Mucosa of rectum (tissue), 2 donors: Measurements from ENCODE around the gene TFDP2.
"Not testable (repeated sequence)": the region's sequence is repeated elsewhere in the genome, so short reads cannot be mapped to it uniquely, and the experiment has no call there.

Source experiments
- H3K27ac ChIP-seq, 2 donors: one replicate each; pipeline ENCODE4 v1.7.0; 2013; ENCODE audit warnings: inconsistent platforms in 2 of 2, low read depth in 2 of 2, low read length in 2 of 2
- H3K27me3 ChIP-seq, 2 donors: one replicate each; pipeline ENCODE4 v1.7.0; 2013; ENCODE audit warnings: low read length in 2 of 2; ENCODE audit not compliant: control insufficient read depth in 2 of 2, insufficient read depth in 2 of 2
- H3K36me3 ChIP-seq, 2 donors: one replicate each; pipeline ENCODE4 v1.7.0; 2013; ENCODE audit warnings: low read length in 2 of 2; ENCODE audit not compliant: control insufficient read depth in 2 of 2, insufficient read depth in 2 of 2
- H3K4me1 ChIP-seq, 2 donors: one replicate each; pipeline ENCODE4 v1.7.0; 2013; ENCODE audit warnings: low read length in 2 of 2, mild to moderate bottlenecking in 1 of 2; ENCODE audit not compliant: control insufficient read depth in 2 of 2, insufficient read depth in 2 of 2
- H3K4me3 ChIP-seq, 2 donors: one replicate each; pipeline ENCODE4 v1.7.0; 2013; ENCODE audit warnings: low read length in 2 of 2
- H3K9ac ChIP-seq, 2 donors: one replicate each; pipeline ENCODE4 v1.7.0; 2013; ENCODE audit warnings: low read length in 2 of 2, low read depth in 1 of 2, mild to moderate bottlenecking in 1 of 2
- H3K9me3 ChIP-seq, 2 donors: one replicate each; pipeline ENCODE4 v1.7.0; 2013; ENCODE audit warnings: low read length in 2 of 2; ENCODE audit not compliant: control insufficient read depth in 2 of 2
- donor health status: healthy.
- donor health status: Normal muscosa, but diverticular disease.

The TFDP2 gene

DNA sequence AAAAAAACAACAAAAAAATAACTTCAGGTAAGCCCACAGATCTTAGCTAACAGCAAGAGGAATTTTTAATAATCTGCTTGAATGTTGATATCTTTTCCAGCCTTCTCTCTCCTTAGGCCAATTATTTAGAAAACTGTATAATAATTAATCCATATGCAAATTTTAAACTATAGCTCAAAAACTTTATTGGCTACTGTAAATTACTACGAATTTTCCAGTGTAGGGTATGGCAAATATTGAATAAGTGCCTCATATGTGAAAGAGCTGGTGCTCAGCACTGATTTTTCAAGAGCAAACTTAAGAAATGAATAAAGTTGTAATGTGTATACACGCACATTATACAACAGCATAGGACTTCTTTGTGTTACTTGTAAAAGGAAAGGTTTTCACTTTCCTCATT, 123.0 kb downstream of the TFDP2 start:
- H3K4me3 ChIP-seq: no peak overlapping the region
- no peaks in the 10 kb centered on the region for H3K27me3 ChIP-seq
- H3K9ac ChIP-seq: no peak overlapping the region
- no peak overlapping the region for H3K27ac ChIP-seq
- H3K4me1 ChIP-seq: no peaks in the 10 kb centered on the region
- H3K9me3 ChIP-seq: no peaks in the 10 kb centered on the region
- no peaks in the 10 kb centered on the region for H3K36me3 ChIP-seq

DNA sequence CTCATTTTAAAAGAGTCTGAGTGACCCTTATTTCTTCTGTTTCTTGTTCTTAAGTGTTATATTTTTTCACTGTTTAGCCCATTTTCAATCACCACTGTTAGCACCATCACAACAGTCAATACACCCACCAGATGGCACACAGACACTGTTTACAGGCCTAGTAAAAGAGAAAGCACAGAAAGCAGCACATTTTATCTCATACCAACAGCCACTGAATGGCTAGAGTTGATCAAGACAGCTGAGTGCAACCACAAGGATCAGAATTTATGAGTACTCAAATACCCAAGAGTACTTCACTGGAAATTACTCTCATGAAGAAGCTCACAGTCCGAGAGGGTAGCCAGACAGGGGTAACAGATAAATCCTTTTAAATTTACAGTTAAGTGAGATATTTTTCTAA, 127.0 kb downstream of the TFDP2 start:
- H3K27me3 ChIP-seq: no peaks in the 10 kb centered on the region
- H3K9ac ChIP-seq: no peak overlapping the region
- no peak overlapping the region for H3K27ac ChIP-seq
- H3K4me3 ChIP-seq: no peak overlapping the region
- no peaks in the 10 kb centered on the region for H3K9me3 ChIP-seq
- H3K4me1 ChIP-seq: peaks cover 0 to 2% of the 10 kb centered on the region in 2 donors
- H3K36me3 ChIP-seq: no peaks in the 10 kb centered on the region

DNA sequence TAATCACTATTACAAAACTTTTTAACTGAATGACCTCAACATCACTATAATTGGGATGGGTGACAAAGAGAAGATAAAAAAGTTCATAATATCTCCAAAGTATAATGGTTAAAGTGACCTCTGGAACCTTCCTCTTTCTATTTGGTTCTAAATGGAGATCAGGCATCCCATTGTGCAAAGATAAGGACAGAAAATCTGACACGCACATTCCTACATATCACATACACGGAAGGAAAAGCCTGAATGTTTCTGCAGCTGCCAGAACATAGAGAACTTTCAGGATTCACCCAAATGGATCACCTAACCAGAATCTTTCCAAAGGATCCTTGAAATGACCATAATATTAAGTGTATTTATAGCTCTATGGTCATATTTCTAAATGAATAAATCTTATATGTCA, 128.2 kb downstream of the TFDP2 start:
- Histone ChIP-seq H3K27ac (no peak overlapping the region), H3K9ac (no peak overlapping the region), H3K36me3 (no peaks in the 10 kb centered on the region), H3K9me3 (no peaks in the 10 kb centered on the region), H3K27me3 (no peaks in the 10 kb centered on the region), H3K4me3 (no peak overlapping the region), H3K4me1 (peaks cover 0 to 2% of the 10 kb centered on the region in 2 donors)

DNA sequence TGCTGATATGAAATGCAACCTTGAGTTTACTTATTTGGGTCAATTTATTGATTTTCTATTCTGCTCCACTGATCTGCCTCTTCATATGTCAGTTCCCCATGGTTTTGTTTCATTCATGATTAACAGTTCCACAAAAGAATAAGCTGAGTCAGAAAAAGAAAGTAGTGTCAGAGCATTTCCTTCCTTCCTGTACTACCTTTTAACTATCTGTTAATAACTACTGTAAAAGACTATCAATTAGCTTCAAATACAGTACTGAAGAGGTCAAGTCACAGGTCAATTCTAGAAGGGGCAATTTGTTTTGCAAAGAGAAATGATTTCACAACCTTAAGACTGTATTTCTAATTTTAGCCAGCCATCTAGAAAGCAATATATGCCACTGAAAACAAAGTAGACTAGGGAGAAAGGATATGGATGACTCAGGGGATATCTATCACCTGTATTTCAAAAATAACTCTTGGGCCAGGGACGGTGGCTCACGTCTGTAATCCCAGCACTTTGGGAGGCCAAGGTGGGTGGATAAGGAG, 129.5 kb downstream of the TFDP2 start:
- Histone ChIP-seq H3K27ac (no peak overlapping the region), H3K9ac (no peak overlapping the region), H3K9me3 (no peaks in the 10 kb centered on the region), H3K27me3 (no peaks in the 10 kb centered on the region), H3K4me3 (no peak overlapping the region), H3K4me1 (peaks cover 0 to 2% of the 10 kb centered on the region in 2 donors), H3K36me3 (no peaks in the 10 kb centered on the region)

DNA sequence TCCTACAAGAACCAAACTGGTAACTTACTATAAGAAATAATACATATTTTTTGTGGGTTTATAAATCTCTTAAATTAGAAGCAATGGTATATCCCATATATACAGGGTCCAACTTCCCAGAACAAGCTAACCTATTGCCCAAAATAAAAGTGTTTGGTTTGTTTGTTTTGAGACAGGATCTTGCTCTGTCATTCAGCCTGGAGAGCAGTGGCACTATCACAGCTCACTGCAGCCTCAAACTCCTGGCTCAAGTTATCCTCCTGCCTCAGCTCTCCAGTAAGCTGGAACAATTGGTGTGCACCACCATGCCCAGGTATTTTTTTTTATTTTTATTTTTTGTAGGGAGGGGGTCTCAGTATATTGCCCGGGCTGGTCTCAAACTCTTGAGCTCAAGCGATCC, 135.4 kb downstream of the TFDP2 start:
- H3K27ac ChIP-seq: no peak overlapping the region

DNA sequence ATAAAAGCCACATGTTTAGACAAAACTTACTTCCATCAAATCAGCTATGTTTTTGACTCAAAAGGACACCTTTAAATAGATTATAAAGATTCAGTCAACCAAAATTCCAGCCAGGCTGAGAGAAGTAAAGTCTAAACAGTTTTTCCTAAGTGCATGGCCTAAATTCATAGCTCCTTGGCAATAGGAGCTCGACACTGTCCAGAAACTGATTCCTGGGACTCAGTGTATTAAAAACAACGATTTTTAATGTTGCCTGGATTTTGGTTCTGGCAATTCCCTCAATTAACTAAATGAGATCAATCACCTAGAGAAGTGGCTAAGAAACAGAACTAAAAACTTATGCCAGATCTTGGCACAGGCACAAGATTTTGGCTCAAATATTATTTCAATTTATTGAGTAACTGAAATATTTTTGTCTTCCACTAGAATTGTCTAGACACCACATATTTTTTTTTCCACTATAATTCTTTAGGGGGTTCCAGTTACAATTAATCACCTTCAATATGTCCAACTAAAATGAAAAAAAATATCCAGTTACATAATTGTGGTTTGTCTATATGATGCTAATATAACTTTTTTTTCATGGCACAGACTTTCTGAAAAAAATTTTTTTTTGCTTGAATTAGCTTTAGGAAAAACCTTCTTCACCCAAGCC, 135.9 kb downstream of the TFDP2 start:
- H3K27me3 ChIP-seq: no peaks in the 10 kb centered on the region
- no peak overlapping the region for H3K9ac ChIP-seq
- H3K4me3 ChIP-seq: no peak overlapping the region
- H3K36me3 ChIP-seq: no peaks in the 10 kb centered on the region
- no peak overlapping the region for H3K27ac ChIP-seq
- no peaks in the 10 kb centered on the region for H3K9me3 ChIP-seq
- no peaks in the 10 kb centered on the region for H3K4me1 ChIP-seq

More for the DNA sequence above, 135.4 kb downstream of the TFDP2 start:
- Histone ChIP-seq H3K4me3 (no peak overlapping the region), H3K4me1 (no peaks in the 10 kb centered on the region), H3K36me3 (no peaks in the 10 kb centered on the region), H3K9ac (no peak overlapping the region), H3K9me3 (no peaks in the 10 kb centered on the region), H3K27me3 (no peaks in the 10 kb centered on the region)

DNA sequence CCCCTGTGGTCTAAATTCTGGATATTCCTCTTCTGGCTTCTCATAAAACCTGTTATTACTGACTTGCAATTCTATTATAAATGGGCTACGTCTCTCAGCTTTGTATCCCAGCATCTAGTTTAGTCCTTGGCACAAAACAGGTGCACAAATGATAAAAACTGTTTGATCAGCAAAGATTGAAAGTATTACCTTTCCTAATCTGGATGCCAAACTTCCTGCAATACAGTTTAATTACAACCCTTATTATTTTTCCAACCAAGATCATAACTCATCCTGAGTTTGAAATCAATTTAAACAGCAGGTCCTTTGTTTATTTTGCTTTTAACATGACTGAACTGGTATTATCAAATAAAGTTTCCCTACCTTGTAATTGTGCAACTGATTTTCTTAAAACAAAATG, 140.3 kb downstream of the TFDP2 start:
- no peak overlapping the region for H3K4me3 ChIP-seq
- H3K27ac ChIP-seq: no peak overlapping the region
- H3K27me3 ChIP-seq: no peaks in the 10 kb centered on the region
- H3K36me3 ChIP-seq: no peaks in the 10 kb centered on the region
- no peak overlapping the region for H3K9ac ChIP-seq
- H3K9me3 ChIP-seq: no peaks in the 10 kb centered on the region
- no peaks in the 10 kb centered on the region for H3K4me1 ChIP-seq

DNA sequence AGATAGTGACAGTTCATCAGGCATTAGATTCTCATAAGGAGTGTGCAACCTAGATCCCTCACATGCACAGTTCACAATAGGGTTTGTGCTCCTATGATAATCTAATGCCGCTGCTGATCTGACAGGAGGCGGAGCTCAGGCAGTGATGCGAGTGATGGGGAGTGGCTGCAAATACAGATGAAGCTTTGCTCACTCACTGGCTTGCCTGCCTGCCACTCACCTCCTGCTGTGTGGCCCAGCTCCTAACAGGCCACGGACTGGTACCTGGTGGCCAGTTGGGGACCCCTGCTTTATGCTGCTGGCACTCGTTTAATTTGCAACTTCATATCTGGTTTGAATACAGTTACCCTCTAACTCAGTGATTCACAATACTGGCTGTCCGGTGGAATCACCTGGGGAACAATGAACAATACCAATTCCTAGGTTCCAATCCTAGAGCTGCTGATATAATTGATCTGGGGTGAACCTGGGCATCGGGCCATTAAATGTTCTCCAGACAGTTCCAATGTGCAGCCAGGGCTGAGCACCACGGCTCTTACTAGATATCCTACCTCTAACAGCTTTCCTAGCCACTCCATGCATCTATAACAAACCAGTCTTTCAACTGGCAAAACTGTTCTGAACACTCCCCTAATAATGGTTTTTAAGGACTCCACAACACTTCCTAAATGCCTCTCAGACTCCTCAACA, 141.5 kb downstream of the TFDP2 start:
- no peak overlapping the region for H3K27ac ChIP-seq

DNA sequence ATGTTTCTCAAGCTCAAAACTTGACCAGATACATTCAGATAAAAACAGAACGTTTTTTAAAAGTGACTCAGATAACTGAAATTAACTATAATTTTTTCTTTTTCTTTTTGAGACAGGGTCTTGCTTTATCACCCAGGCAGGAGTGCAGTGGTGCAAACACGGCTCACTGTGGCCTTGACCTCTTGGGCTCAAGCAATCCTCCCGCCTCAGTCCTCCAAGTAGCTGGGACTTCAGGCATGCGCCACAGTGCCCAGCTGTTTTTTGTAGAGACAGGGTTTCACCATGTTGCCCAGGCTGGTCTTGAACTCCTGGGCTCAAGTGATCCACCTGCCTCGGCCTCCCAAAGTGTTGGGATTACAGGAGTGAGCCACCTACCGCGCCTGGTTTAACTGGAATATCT, 144.4 kb downstream of the TFDP2 start:
- not testable (repeated sequence) for H3K27me3 ChIP-seq, H3K9me3 ChIP-seq, H3K9ac ChIP-seq, H3K4me3 ChIP-seq, H3K36me3 ChIP-seq, H3K4me1 ChIP-seq, H3K27ac ChIP-seq

More for the DNA sequence above, 141.5 kb downstream of the TFDP2 start:
- no peaks in the 10 kb centered on the region for H3K27me3 ChIP-seq
- H3K9ac ChIP-seq: no peak overlapping the region
- peaks cover 0 to 4% of the 10 kb centered on the region in 2 donors for H3K36me3 ChIP-seq
- H3K4me1 ChIP-seq: no peaks in the 10 kb centered on the region
- H3K9me3 ChIP-seq: no peaks in the 10 kb centered on the region
- H3K4me3 ChIP-seq: no peak overlapping the region

DNA sequence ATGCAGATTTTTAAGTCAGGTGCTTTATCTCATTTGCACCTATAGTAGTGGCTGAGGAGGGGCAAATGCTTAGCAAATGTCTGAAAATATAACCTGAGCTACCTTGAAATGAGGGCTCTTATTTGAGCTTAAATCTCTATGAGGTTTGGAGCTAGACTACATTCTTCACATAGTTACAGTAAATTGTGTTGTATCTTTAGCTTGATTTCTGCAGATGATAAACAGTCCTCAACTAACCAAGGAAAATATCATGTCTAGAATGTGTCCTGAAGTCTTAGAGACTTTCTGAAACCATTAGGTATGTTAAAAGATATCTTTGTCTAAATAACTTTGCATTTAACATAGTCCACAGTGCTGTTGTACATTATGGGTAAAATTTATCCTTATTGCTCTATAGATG, 145.3 kb downstream of the TFDP2 start:
- H3K36me3 ChIP-seq: peaks cover 2 to 4% of the 10 kb centered on the region in 2 donors
- no peak overlapping the region for H3K27ac ChIP-seq
- H3K4me1 ChIP-seq: no peaks in the 10 kb centered on the region
- no peak overlapping the region for H3K4me3 ChIP-seq
- no peaks in the 10 kb centered on the region for H3K9me3 ChIP-seq
- H3K27me3 ChIP-seq: no peaks in the 10 kb centered on the region
- H3K9ac ChIP-seq: no peak overlapping the region
